ENCODE data around the gene TMEM52.
"Not testable (repeated sequence)": the region's sequence is repeated elsewhere in the genome, so short reads cannot be mapped to it uniquely, and the experiment has no call there.

The TMEM52 gene

DNA sequence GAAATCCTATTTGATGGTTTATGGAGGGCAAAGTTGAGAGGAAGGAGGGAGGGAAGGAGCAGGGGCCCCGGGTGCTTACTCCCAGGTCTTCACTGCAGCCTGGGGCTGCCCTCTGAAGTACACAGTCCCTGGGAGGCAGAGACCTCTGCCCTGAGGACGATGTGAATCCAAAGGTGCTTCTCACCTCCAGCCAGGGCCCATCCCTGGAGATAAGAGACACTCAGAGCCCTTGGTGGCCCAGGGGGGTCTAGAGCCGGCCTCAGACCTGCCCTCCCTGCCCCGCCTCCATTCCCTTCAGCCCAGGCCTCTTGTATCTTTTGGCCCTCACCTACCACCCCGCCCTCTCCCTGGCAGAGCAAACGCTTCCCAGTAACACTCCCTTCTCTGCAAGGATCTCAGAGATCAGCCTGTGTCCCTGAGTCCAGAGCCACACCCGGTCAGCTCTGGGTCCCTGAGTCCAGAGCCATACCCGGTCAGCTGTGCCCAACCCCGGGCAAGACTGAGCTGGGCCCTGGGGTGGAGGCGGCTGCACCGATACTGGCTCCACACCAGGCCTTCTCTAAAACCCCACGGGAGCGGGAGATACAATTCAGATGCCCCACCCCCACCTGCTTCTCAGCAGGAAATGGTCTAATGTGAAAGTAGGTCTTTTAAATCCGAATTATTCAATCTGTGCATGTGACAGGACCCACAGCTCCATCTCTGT is 24.6 kb downstream of the TMEM52 start:
- no peak for DNase-seq (ENCODE audit: low read depth in 3 of 3)

DNA sequence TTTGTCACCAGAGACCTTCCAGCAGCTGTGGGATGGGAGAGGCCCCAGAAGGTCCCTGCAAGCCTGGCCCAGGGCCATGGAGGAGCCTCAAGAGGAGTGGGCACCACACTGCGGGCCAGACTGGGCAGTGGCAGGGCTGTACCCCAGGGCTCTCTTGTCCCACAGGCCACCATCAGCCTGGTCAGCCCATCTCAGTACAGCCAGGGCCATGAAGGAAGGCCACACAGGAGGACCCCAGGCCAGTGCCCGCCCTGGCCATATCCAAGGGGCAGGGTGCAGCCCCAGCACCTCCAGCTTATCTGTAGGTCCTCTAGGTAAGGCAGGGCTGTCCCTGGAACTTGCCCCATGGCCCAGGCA is 25.1 kb downstream of the TMEM52 start:
- no peak for DNase-seq (ENCODE audit: low read depth in 3 of 3)

- DNase-seq (ENCODE audit: low read depth in 3 of 3), result no peak
Observed at GRCh38 chr1:1893291-1893985, 25.6 kb downstream of the TMEM52 start.

DNA sequence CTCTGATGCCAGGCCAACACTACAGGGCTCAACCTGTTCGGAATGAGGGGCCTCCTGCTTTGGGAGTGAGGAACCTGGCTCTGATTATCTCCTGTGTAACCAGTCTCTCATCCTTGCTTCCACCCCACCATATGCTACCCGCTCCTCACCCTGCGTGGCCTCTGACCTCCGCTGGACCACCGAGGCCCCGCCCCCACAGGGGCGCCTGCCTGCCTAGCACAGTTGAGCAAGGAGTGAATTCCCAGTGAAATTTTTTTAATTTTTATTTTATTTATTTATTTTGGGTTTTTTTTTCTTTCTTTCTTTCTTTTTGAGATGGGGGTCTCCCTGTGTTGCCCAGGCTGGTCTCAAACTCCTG is 26.3 kb downstream of the TMEM52 start:
- DNase-seq (ENCODE audit: low read depth in 3 of 3), result no peak

DNA sequence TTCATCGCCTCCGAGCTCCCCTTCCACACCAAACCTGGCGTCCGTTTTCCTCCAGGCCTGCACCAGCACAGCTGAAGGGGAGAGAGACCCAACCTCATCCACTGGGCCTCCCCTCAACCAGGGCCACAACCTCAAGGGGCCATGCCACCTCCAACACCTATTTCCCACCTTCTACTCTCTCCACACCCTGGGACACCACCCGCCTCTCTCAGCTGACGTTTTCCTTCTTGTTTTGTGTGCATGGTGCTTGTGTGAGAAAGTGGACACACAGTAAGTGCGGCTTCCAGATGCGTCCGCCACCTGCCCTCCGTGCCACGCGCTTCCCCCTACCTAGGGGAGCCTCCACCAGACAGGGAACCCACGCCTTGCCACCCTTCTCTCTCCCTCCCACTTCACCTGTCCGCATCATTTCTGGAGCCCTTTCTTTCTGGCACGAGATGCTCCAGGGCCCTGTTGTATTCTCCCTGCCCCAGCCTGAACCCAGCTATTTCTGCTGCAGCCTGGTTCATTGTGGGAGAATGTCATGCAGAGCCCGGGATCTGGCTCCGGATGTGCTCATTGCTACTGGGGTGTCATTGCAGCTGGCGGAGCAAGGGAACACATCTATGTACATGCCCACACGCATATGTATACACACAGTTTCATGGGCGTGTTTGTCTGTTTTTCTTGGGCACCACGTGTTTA is 26.9 kb downstream of the TMEM52 start:
- no peak for DNase-seq (ENCODE audit: low read depth in 3 of 3)

GRCh38 chr1:1891349-1892078 is 27.6 kb downstream of the TMEM52 start:
- peak; percentile 70 to 73 (median 71) for DNase-seq (ENCODE audit: low read depth in 3 of 3)

- DNase-seq (ENCODE audit: low read depth in 3 of 3), result peak; percentile 76 to 79 (median 77)
Observed at GRCh38 chr1:1890506-1891348, 28.4 kb downstream of the TMEM52 start, which contains the start of gene GNB1. Gene GNB1 (minus strand): TSS chr1:1891087. CDS start chr1:1825453, 65,634 bp downstream.

DNA sequence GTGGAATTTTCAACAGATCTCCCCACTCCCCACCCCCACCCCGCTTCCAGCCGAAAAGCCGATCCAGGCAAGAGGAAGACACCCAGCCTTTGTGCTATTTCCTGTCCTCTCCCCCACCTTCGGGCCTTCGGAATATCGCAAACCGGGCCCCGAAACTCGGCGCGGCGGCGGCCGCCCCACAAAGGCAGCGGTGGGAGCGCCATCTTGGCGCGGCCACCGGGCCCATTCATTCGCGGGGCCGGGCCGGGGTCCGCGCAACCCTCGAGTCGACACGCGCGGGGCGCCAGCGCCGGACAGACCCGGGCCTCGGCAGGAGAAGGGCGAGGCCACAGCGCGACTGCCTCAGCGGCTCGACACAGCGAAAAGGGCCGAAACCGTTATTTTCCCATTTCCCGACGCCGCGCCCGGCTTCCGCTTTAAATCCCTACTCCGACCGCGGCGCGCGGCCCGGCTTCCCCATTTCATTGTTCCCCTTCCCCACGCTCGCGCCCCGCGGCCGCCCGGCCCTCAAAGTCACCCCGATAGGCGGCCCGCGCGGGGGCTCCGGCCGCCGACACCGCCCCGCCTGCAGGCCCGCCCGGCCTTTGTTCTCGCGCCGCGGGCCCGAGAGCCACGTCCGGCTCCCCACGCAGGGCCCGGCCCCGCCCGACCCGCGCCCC is 29.1 kb downstream of the TMEM52 start:
- peak in 1 of 3 experiments; percentile 38 for DNase-seq (ENCODE audit: low read depth in 3 of 3)

DNA sequence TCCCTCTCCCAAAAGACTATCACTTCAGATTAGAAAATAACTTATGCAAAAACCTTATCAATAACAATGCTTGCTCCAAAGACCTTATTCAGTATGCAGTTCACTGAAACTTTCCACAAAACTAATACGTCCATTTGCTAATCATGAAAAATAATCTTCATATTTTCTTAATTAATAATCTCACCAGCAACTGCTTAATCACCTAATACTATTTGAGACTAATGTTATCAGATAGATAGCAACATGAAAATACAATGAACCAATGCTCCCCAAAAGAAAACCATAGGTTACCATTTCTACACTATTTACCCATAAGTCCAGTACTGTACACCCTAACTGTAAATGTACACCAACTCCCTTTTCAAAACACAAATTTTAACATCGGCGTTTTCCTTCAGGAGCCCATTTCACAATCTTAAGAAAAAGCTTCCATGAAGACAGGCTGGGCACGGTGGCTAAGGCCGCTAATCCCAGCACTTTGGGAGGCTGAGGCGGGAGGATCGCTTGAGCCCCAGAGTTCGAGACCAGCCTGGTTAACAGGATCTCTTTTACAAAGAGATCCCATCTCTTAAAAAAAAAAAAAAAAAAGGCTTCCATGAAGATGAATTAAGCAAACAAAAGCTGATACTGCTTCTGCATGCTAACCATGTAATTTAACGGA is 29.9 kb downstream of the TMEM52 start:
- DNase-seq (ENCODE audit: low read depth in 3 of 3), result no peak

- DNase-seq (ENCODE audit: low read depth in 3 of 3), result not testable (repeated sequence)
Observed at GRCh38 chr1:1883890-1884289, 35.2 kb downstream of the TMEM52 start.

- DNase-seq (ENCODE audit: low read depth in 3 of 3), result no peak
Observed at GRCh38 chr1:1883092-1883873, 35.8 kb downstream of the TMEM52 start.

- no peak for DNase-seq (ENCODE audit: low read depth in 3 of 3)
Observed at GRCh38 chr1:1881727-1882126, 37.4 kb downstream of the TMEM52 start.

DNA sequence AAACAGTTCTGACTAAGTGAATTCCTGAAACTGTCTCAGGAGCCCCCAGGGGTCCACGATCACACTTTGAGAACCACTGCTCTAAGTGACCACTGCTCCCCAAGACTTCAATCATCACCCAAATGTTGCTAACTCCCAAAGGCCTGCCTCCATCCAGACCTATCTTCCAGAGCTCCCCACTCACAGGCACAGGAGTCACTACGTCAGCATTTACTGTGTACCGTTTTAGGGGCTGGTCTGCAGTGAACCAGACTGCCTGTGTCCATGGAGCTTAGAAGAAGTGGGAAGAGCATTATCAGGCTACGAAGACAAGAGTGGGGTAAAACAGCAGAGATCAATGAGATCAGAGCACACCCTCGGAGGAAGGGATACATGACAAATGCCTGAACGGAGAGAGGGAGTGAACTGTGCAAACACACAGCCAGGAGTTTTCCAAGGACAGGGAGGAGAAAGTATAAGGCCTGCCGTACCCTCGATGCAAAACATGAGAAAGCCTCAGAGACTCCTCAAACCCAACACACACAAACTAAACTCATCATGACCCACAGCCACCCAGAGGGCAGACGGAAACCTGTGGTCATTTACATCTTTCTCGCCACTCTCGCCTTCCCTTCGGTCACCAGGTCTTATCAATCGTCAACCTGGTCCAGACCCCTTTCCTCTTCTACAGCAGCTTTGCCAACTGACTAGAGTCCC is 38.3 kb downstream of the TMEM52 start:
- no peak for DNase-seq (ENCODE audit: low read depth in 3 of 3)

- no peak for DNase-seq (ENCODE audit: low read depth in 3 of 3)
Observed at GRCh38 chr1:1879942-1880341, 39.1 kb downstream of the TMEM52 start.

- DNase-seq (ENCODE audit: low read depth in 3 of 3), result no peak
Observed at GRCh38 chr1:1877865-1878436, 41.1 kb downstream of the TMEM52 start.

- no peak for DNase-seq (ENCODE audit: low read depth in 3 of 3)
Observed at GRCh38 chr1:1876335-1876930, 42.6 kb downstream of the TMEM52 start.

GRCh38 chr1:1875932-1876331 is 43.1 kb downstream of the TMEM52 start:
- no peak for DNase-seq (ENCODE audit: low read depth in 3 of 3)

DNA sequence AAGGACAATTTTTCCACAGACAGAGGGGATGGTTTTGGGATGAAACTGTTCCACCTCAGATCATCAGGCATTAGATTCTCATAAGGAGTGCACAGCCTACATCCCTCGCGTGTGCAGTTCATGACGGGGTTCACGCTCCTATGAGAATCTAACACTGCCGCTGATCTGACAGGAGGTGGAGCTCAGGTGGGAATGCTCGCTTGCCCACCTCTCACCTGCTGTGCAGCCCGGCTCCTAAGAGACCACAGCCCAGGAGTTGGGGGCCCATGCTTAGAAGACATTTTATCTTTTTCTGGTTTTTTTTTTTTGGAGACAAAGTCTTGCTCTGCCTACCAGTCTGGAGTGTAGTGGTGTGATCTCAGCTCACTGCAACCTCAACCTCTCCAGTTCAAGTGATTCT is 44.2 kb downstream of the TMEM52 start:
- DNase-seq (ENCODE audit: low read depth in 3 of 3), result no peak

Data from stimulated activated CD4-positive, alpha-beta T cell treated with anti-CD3 and anti-CD28 coated beads, TNF-alpha, amount 100 ng/mL, for 4 hours (primary cell).